GM19351 (cell line): ENCODE data around the gene NLRC5.
"Not testable (repeated sequence)": the region's sequence is repeated elsewhere in the genome, so short reads cannot be mapped to it uniquely, and the experiment has no call there.

Experiments
- ATAC-seq: cut with Tn5 transposase; IDR thresholded peaks from one replicate; pipeline ENCODE4 v1.9.1; 2021; ENCODE audit warnings: mild to moderate bottlenecking, moderate library complexity; ENCODE audit not compliant: unreplicated experiment

The NLRC5 gene

DNA sequence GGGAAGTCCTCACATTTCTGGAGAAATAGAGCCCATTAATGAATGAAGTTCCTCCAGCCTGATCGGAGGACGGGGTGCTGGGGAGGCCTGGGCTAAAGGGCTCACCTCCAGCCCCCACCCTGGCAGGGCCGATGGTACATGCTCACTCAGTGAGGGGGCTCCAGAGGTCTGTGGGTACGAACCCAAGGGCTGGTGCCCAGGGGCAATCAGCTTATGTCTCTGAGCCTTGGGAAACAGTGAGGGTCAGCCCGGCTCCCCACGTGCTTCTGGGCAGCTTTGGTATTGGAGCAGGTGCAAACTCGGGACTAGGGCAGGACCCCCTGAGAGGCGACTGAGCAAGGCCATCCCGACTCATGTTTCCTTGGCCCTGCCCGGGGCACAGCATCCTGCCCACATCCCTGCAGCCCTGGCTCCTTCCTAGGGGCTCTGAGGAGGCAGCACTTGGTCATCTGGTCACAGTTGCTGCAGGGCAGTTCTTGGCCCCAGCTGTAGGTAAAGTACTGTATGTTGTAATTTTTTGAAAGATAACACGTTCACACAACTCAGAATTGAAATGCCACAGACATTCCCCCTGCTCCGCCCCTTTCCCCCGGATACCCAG is 28.6 kb upstream of the NLRC5 start:
- no peak for ATAC-seq

DNA sequence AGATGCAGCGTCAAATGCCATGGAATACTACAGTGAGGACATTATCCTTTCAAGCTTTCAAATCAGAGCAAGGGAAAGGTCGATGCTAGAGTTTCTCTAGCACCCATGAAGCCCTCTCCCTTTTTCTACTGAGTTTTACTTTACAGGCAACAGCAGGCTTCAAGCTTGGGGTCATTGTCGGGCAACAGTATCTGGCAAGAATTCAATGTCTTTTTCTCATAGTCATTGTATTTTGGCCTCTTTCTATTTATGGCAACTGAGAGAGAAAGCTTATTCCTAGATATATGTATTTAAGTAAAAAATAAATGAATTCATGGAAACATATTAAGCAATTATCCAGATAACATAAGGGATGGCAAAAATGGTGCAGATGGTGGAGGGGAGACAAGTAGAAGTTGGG is 28.0 kb upstream of the NLRC5 start:
- ATAC-seq: no peak

DNA sequence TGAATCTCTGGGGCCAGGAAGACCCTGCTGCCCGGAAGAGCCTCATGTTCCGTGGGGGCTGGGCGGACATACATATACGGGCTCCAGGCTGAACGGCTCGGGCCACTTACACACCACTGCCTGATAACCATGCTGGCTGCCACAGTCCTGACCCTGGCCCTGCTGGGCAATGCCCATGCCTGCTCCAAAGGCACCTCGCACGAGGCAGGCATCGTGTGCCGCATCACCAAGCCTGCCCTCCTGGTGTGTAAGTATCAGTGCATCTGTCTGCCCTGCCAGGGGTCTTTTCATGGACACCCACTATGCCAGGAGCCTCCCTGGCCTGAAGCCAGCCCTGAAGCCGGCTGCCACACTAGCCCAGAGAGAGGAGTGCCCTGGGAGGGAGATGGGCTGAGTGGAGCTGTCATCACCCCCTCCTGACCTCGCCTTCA is 27.5 kb upstream of the NLRC5 start, which contains the start of gene CETP:
CETP (plus strand) TSS at position 100 of the 431 bp plus-strand sequence; CDS start at position 130, 30 bp downstream.
- no peak for ATAC-seq

DNA sequence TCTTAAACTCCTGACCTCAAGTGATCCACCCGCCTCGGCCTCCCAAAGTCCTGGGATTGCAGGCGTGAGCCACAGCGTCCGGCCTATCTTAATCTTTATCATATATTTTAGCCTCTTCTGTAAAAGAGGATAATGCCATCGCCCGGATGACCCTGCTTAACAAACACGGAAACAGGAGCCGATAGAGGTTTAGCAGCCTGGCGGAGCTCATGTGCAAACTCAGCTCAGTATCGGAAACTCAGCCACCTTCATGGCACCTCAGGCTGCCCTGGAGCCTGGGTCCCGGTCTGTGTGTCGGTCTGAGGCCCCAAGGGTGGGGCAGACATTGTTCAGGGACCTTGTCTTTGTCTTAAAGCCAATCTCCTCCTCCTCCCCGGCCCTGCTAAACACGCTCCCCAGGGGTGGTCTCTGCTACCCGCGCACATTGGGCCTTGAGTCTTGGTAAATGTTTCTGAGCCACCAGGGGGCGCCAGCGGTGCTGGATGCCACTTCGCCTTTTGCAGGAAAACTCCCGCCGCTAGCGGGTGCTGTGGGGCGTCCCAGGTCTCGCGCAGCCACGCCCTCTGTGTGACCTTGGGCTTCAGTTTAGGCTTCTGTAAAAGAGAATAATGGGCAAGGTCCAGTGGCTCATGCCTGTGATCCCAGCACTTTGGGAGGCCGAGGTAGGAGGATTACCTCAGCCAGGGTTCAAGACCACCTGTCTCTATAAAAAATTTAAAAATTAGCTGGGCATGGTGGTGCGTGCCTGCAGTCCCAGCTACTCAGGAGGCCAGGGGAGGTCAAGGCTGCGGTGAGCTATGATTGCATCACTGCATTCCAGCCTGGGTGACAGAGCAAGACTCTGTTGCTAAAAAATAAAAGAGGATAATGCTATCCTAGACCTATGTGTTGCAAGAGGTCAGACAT is 24.9 kb upstream of the NLRC5 start:
- peak; percentile 73 for ATAC-seq

DNA sequence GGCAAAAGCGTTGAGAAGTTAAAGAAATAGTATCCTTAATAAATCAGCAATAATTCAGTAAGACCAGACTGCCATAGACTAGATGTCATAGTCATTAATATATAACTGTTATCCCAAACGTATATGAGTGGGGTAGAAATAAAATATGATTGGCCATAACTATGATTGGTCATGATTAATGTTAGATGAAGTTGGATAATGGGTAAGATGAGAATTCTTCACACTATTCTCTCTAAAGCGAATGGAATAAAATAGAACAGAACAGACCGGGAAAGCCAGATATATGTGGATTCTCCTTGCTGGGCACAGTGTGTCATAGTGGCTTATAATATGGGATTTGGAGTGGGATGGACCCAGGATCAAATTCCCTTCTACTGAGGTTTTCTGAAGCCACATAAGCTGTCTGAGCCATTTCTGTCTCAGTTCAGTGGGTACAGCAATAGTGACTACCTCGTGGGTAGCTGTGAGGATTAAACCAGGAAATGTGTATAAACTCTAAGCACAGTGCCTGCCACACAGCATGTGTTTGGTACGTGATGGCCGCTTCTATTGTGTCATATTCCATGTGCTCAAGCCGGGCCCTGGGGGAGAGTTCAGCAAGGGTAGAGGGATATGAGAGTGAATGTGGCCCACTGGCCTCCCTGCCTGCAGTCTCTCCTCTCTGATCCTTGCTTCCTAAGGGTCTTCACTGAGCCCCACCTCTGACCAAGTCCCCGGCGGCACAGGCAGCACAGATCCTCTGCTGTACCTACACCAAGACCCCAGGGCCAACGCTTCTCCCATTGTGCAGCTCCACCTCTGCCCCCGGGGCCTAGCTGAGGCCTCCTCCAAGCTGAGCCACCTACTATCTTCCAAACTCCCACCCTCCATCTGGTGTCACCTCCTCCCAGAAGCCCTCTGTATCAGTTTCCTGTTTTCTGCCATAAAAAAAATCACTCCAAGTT is 23.9 kb upstream of the NLRC5 start:
- no peak for ATAC-seq

DNA sequence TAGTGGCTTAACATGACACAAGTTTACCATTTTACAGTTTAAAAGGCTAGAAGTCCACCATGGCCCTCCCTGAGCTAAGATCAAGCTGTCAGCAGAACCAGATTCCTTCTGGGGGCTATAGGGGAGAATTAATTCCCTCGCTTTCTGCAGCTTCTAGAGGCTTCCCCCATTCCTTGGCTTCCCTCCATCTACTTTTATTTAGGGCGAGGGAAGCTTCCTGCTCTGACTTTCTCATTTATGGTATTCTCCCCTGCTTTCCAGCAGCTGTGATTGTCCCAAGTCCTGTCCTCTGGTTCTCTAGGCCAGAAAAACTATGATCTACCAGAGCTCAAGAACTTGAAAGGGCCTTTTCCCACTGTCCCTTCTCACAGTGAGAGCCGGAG is 23.3 kb upstream of the NLRC5 start:
- ATAC-seq: no peak

DNA sequence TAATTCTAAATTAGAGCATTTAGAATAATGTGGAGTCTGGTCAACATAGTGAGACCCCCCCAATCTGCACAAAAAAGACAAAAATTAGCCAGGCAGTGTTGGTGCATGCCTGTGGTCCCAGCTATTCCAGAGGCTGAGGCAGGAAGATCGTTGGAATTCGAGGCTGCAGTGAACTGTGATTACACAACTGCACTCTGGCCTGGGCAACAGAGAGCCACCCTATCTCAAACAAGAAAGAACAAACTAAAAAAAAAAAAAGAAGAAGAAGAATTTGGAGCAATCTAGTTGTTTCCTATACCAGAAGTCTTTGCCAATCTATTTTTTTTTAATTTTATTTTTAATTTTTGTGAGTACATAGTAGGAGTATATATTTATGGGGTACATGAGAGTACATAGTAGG is 21.6 kb upstream of the NLRC5 start:
- no peak for ATAC-seq

DNA sequence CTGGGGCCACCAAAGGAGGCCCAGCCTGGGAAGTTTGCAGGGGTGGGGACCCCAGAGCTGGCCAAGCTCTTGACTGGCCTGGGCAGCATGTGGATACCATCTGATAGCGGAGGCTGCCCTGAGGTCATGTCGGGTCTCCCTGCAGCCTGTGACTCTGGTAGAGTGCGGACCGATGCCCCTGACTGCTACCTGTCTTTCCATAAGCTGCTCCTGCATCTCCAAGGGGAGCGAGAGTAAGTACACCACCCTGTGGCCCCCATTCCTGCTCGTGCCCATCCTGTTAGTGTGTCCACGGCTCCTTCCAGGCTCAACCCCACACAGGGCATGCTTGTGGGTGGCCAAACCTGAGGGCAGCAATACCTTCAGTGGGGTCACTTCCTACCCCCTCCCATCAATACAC is 19.6 kb upstream of the NLRC5 start:
- ATAC-seq: no peak

DNA sequence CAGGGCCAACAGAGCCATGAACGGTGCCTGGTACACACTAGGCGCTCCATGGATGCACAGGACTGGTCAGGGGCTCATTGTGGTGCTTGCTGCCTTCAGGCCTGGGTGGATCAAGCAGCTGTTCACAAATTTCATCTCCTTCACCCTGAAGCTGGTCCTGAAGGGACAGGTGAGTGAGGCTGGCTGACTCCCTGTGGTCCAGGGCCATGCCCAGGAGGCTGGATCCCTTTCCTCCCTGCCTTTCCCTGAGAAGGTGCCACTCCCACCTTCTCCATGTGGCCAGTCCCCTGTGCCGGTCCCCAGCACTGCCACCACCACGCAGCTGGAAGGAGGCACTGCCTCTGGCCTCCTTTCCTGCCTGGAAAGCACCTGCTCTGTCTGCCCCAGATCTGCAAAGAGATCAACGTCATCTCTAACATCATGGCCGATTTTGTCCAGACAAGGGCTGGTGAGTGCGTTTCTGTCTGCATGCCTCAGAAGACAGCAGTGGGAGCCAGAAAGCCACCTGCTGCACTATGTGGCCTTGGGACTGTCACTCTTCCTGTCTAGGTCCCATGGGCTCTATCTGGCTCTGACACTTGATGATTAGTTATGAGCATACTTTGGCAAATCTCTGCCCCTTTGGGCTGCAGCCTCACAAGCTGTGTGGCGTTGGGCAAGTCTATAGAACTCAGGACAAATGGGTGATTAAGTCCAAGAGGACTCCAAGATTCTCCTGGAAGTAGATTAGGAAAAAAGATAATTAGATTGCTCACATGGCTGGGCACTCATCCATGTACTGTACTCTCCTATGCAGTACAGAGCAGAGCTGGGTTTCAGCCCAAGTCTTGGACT is 18.2 kb upstream of the NLRC5 start:
- ATAC-seq: peak; percentile 70

DNA sequence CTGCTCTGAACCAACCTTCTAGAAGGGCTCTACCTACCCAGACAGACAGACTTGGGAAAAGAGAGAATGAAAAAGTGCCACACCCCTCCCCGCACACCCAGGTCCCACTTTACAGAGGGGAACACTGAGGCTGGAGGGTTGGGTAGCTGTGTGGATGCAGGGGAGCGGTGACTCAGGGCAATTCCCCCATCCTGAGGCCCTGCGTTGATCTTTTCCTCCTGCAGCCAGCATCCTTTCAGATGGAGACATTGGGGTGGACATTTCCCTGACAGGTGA is 17.7 kb upstream of the NLRC5 start:
- no peak for ATAC-seq

DNA sequence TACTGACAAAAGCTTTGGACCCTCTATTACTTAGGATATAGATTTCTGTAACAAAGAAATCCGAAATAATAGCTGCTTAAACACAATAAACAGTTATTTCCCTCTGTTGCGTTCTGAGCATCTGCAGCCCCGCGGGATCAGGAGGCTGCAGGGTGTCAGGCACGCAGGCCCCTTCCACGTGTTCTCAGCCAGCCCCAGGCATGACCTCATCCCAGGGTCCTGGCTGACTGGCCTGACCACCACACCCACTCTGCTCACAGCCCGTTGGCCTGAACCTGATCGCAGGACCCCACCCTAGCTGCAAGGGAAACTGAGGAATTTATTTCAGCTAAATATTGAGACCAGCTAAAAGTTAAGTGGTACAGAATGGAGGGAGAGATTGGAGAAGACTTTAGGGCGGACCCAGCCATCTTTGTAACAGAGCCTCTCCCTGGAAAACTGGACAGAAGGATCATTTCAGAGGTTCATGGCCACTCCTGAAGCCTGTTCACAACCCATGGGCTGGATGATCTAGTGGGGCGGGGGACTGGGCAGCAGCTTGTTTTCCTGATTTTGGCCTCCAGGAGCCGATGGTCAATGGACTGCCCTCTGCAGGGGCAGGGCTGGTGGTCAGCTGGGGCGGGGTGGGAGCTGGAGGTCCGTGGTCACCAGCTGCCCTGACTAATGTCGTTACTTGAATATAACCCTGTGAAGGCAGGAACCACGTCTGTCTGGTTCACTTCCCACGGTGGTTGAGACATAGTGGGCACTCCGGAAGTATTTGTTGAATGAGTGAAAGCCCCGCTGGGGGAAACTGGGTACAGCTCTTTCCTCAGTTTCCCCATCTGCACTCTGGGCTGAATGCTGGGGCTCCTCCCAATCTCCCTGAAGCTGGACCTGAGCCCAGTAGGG is 16.7 kb upstream of the NLRC5 start:
- no peak for ATAC-seq

DNA sequence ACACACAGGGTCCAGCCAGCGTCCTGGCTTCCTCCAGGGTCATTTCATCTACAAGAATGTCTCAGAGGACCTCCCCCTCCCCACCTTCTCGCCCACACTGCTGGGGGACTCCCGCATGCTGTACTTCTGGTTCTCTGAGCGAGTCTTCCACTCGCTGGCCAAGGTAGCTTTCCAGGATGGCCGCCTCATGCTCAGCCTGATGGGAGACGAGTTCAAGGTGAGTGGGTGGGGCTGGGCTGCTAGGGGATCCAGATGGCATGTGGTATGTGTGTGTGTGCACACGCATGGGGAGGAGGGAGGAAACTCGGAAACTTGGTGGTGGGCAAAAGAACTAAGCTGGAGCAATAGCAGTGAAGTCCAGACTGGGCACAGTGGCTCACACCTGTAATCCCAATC is 16.1 kb upstream of the NLRC5 start:
- no peak for ATAC-seq

DNA sequence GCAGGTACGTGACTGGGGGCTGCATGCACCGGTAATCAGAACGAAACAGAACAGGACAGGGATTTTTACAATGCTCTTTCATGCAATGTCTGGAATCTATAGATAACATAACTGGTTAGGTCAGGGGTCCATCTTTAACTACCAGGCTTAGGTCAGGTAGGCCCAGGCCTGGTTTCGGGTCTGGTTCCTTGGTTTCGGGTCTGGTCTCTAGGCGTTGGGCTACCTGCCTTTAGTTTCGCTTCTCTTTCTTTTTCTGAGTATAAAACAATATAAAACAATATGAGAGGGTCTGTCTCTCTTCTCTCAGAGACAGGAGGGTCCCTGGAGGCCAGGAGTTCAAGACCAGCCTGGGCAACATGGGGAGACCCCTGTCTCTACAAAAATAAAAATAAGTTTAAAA is 15.5 kb upstream of the NLRC5 start:
- not testable (repeated sequence) for ATAC-seq

DNA sequence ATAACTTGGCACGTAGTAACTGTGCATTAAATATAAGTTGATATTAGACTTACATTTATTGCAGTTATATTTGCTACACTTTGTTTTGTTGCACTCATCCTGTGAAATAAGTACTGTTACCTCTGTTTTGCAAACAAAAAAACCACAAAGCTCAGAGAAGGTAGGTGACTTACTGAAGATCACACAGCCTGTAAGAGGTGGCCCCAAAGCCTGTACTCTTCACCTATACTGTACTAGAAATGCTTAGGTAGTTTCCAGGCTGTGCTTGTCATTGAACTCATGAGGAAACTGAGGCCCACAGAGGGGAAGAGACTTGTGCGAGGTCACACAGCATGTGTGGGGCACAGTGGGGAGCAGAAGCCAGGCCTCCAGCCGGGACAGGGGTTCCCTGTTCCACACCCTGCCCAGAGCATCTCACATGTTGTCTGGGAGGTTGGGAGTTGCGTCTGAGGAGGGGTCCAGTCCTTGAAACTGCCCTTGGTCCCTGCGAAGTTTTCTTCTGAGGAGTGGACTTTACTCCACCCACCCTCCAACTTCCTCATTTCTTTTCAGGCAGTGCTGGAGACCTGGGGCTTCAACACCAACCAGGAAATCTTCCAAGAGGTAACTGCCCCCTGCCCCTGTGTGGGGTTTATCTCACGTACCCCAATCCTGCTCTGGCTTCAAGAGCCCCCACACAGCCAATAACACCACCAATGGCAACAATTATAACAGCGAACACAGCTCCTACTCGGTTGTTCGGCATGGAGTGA is 14.6 kb upstream of the NLRC5 start:
- no peak for ATAC-seq

DNA sequence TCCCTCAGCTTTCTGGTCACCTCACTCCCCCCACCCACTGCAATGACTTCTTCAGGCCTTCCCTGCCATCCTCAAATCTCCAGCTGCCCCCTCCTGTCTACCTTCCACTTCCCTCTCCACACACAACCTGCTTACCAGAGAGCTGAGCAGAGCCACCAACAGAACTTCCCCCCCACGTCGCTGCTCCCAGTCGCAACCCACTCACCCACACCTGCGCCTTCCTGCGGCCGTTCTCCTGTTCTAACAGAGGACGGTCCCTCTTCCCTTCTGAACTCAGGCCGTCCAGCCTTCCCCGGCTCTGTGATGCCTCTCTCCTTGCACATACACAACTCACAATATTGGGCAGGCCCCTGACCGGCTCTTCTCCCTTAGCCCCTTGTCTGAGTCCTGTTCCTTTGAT is 13.6 kb upstream of the NLRC5 start:
- no peak for ATAC-seq

DNA sequence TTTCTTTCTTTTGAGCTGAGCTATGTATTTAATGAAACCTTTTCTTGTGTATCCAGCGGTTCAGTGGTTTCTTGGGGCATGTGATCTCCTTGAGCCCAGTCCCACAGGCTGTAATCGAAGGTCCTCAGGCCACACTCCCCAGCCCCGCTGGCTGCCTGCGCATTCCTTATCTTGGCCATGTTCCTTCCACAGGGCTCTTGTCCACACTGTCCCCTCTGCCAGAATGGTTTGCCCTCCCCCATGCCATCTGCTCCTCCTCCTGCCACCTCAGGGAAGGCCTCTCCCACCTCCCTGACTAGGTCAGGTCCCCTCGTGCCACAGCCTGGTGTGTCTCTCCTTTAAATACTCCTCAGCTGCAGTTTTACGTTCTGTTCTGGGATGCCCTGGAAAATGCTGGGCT is 12.1 kb upstream of the NLRC5 start:
- no peak for ATAC-seq

DNA sequence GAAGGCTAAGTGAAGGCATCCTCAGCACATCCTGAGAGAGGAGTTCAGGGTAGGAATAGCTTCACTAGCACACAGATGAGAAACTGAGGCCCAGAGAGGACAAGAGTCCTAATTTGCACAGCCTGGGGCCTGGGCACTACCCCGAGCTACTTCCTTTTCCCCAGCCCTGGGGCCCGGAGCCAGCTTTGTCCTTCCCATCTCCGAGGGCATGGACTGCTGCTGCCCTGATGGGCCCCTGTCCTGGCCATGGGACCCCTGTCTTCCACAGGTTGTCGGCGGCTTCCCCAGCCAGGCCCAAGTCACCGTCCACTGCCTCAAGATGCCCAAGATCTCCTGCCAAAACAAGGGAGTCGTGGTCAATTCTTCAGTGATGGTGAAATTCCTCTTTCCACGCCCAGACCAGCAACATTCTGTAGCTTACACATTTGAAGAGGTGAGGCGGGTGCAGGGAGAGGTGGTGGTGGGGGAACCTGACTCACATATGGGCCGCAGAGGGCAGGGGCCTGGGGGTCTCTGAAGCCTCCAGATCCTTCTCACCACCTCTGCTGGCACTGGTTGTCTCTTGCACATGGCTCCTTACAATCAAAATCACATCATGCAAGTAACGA is 11.4 kb upstream of the NLRC5 start:
- no peak for ATAC-seq

DNA sequence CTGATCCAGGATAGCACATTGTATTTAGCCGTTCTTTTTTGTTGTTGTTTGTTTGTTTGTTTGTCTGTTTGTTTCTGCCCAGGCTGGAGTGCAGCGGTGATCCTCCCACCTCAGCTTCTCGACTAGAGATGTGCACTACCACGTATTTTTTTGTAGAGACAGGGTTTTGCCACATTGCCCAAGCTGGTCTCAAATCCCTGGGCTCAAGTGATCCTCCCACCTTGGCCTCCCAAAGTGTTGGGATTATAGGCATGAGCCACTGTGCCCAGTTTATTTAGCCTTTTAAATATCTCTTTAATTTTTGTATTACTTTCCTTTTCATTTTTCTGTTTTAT is 9.2 kb upstream of the NLRC5 start:
- ATAC-seq: no peak
